Keratinocyte (primary cell): ENCODE results near the gene NAA50. TPM values are rescaled to one million over a fixed set of nuclear protein-coding genes. Genes with fewer than 3 reads are reported as not detected.

Experiments
- DNase-seq: peaks from one replicate; pipeline ENCODE4 v3.0.0-alpha.2; 2011; ENCODE audit warnings: low read depth, missing footprints, low spot score
- FAIRE-seq: peaks from 2 replicates; lab custom pipeline; 2011; peaks lifted over from hg19 to GRCh38; lab: Jason Lieb, UNC
- H2AFZ ChIP-seq: 2 replicates; pipeline ENCODE4 v1.6.0; 2012; ENCODE audit warnings: low read length, control low read depth, inconsistent platforms; ENCODE audit not compliant: control insufficient read depth
- H3K27ac ChIP-seq: 2 replicates; pipeline ENCODE4 v1.5.1; 2011; ENCODE audit warnings: low read length; ENCODE audit not compliant: control insufficient read depth, insufficient read depth
- H3K27me3 ChIP-seq: 3 replicates; pipeline ENCODE4 v1.6.0; 2011; ENCODE audit warnings: low read length; ENCODE audit not compliant: control insufficient read depth, insufficient read depth; ENCODE audit errors: extremely low read depth
- H3K36me3 ChIP-seq, 2 experiments: 2 replicates in 1 of 2; 3 replicates in 1 of 2; pipeline ENCODE4 v1.5.1; 2011; ENCODE audit warnings: low read length in 2 of 2, mild to moderate bottlenecking in 1 of 2; ENCODE audit not compliant: control insufficient read depth in 2 of 2, insufficient read depth in 2 of 2; ENCODE audit errors: extremely low read depth in 1 of 2
- H3K4me1 ChIP-seq: 3 replicates; pipeline ENCODE4 v1.5.1; 2011; ENCODE audit warnings: low read length; ENCODE audit not compliant: control insufficient read depth, insufficient read depth; ENCODE audit errors: extremely low read depth
- H3K4me2 ChIP-seq: 3 replicates; pipeline ENCODE4 v1.6.0; 2011; ENCODE audit warnings: low read depth, low read length; ENCODE audit not compliant: control insufficient read depth, insufficient read depth; ENCODE audit errors: extremely low read depth
- H3K4me3 ChIP-seq, 3 experiments: fragments of 200-600 bp in 1 of 3; sonication (generic) in 1 of 3; 2 replicates in 2 of 3; 3 replicates in 1 of 3; pipeline ENCODE4 v1.5.1; 2011 to 2016; ENCODE audit warnings: low read length in 3 of 3, mild to moderate bottlenecking in 3 of 3, control low read depth in 2 of 3, inconsistent platforms in 1 of 3, low read depth in 1 of 3, mixed read lengths in 1 of 3, mixed run types in 1 of 3, moderate library complexity in 1 of 3; ENCODE audit not compliant: control insufficient read depth in 2 of 3, insufficient read depth in 2 of 3; ENCODE audit errors: extremely low read depth in 1 of 3
- H3K79me2 ChIP-seq: 2 replicates; pipeline ENCODE4 v1.6.0; 2012; ENCODE audit warnings: low read length; ENCODE audit not compliant: control insufficient read depth, insufficient read depth
- H3K9ac ChIP-seq: 3 replicates; pipeline ENCODE4 v1.6.0; 2011; ENCODE audit warnings: low read length; ENCODE audit not compliant: control insufficient read depth, insufficient read depth; ENCODE audit errors: extremely low read depth
- H3K9me1 ChIP-seq: 3 replicates; pipeline ENCODE4 v1.6.0; 2011; ENCODE audit warnings: low read length; ENCODE audit not compliant: control insufficient read depth, insufficient read depth; ENCODE audit errors: extremely low read depth
- H3K9me3 ChIP-seq: 2 replicates; pipeline ENCODE4 v1.5.1; 2012; ENCODE audit warnings: low read depth, low read length; ENCODE audit not compliant: control insufficient read depth
- H4K20me1 ChIP-seq: 3 replicates; pipeline ENCODE4 v1.6.0; 2011; ENCODE audit warnings: low read length; ENCODE audit not compliant: control insufficient read depth, insufficient read depth; ENCODE audit errors: extremely low read depth
- EZH2 ChIP-seq: IDR thresholded peaks from one replicate; pipeline ENCODE4 v1.6.1; 2012; ENCODE audit warnings: inconsistent platforms, mild to moderate bottlenecking, low read length, moderate library complexity
- dilution Hi-C: fragments of 300-500 bp; cut with MboI; formaldehyde crosslinking; loops from one replicate; pipeline ENCODE4 v1.7.0; 2020; ENCODE audit warnings: low sequenced_read_pairs; ENCODE audit not compliant: extremely low pct_ligation_motif_present
- polyA plus RNA-seq, 5 experiments: library from polyadenylated mRNA; depleted of rRNA in 3 of 5; stranded (reverse) in 3 of 5; stranded (forward) in 1 of 5; unstranded in 1 of 5; fragments of >200 nt; gene quantifications; 1 replicate in 1 of 5; 2 replicates in 3 of 5; 3 replicates in 1 of 5; pipeline versions ENCODE4 v1.2.1 to v1.2.3, GENCODE V29; 2011 to 2012; ENCODE audit warnings: missing spikeins in 2 of 5, low read depth in 1 of 5, low replicate concordance in 1 of 5
- TF ChIP-seq, protein P1 (sequence below), 3 experiments: IDR thresholded peaks in 1 of 3; conservative IDR thresholded peaks in 1 of 3; optimal IDR thresholded peaks in 1 of 3; 2 replicates in 2 of 3; 3 replicates in 1 of 3; pipeline versions ENCODE3 to v1.5.1; 2011; ENCODE audit warnings: low read length in 3 of 3, mild to moderate bottlenecking in 3 of 3, moderate library complexity in 2 of 3, control low read depth in 1 of 3, inconsistent platforms in 1 of 3; ENCODE audit not compliant: insufficient read depth in 2 of 3; ENCODE audit errors: extremely low read depth in 1 of 3

The NAA50 gene
- polyA plus RNA-seq, 1 donor (not counting 4 experiments of a cell fraction or from before 2014, with no cell fraction given) = 128 TPM

DNA sequence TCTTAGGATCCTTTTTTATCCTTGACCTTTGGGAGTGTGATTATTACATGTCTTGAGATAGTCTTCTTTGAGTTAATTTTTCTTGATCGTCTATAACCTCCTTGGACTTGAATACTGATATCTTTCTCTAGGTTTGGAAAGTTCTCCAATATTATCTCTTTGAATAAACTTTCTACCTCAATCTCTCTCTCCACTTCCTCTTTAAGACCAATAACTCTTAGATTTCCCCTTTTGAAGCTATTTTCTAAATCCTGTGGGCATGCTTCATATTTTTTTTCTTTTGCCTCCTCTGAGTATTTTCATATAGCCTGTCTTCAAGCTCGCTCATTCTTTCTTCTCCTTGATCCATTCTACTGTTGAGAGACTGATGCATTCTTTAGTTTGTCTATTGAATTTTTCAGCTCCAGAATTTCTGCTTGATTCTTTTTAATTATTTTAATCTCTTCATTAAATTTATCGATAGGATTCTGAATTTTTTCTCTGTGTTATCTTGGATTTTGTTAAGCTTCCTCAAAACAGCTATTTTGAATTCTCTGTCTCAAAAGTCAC lies 61.7 kb downstream of the NAA50 start:
- no peaks in the 10 kb centered on the region for H4K20me1 ChIP-seq
- no peak for TF ChIP-seq EZH2
- TF ChIP-seq, protein P1, sequence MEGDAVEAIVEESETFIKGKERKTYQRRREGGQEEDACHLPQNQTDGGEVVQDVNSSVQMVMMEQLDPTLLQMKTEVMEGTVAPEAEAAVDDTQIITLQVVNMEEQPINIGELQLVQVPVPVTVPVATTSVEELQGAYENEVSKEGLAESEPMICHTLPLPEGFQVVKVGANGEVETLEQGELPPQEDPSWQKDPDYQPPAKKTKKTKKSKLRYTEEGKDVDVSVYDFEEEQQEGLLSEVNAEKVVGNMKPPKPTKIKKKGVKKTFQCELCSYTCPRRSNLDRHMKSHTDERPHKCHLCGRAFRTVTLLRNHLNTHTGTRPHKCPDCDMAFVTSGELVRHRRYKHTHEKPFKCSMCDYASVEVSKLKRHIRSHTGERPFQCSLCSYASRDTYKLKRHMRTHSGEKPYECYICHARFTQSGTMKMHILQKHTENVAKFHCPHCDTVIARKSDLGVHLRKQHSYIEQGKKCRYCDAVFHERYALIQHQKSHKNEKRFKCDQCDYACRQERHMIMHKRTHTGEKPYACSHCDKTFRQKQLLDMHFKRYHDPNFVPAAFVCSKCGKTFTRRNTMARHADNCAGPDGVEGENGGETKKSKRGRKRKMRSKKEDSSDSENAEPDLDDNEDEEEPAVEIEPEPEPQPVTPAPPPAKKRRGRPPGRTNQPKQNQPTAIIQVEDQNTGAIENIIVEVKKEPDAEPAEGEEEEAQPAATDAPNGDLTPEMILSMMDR (optimal IDR thresholded peaks at IDR 0.05 in 1 of 3, IDR thresholded peaks at IDR 0.05 in 1 of 3, conservative IDR thresholded peaks at IDR 0.05 in 1 of 3; ENCODE audit: extremely low read depth in 1 of 3, insufficient read depth in 2 of 3, low read length in 3 of 3) = no peak
- H3K36me3 ChIP-seq = no peaks in the 10 kb centered on the region
- no peak overlapping the region for H3K9ac ChIP-seq
- H3K79me2 ChIP-seq = peaks cover 1% of the 10 kb centered on the region
- no peak overlapping the region for H3K27ac ChIP-seq
- no peaks in the 10 kb centered on the region for H3K9me3 ChIP-seq
- H3K4me1 ChIP-seq = no peaks in the 10 kb centered on the region
- dilution Hi-C loops = no loop called here
- H2AFZ ChIP-seq = no peak overlapping the region
- H3K9me1 ChIP-seq = no peaks in the 10 kb centered on the region
- H3K27me3 ChIP-seq = no peaks in the 10 kb centered on the region
- FAIRE-seq (no peak), DNase-seq (no peak)
- no peak overlapping the region for H3K4me2 ChIP-seq
- no peak overlapping the region for H3K4me3 ChIP-seq

DNA sequence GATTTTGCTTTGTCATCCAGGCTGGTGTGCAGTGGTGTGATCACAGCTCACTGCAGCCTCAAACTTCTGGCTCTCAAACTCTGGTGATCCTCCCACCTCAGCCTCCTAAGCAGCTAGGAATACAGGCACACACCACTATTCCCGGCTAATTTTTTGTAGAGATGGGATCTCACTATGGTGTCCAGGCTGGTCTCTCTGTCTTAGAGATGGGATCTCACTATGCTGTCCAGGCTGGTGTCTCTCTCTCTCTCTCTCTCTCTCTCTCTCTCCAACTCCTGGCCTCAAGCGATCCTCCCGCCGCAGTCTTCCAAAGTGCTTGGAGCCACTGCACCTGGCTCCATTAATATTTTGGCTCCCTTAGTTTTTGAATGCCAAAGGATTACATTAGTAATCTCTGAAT lies 67.3 kb downstream of the NAA50 start:
- dilution Hi-C loops = no loop called here
- no peak for FAIRE-seq

More for the DNA sequence above, 67.3 kb downstream of the NAA50 start:
- Histone ChIP-seq H3K9ac (no peak overlapping the region), H2AFZ (no peak overlapping the region), H3K4me2 (no peak overlapping the region), H3K4me1 (no peaks in the 10 kb centered on the region), H3K9me3 (no peaks in the 10 kb centered on the region), H4K20me1 (no peaks in the 10 kb centered on the region), H3K9me1 (no peaks in the 10 kb centered on the region), H3K27ac (no peak overlapping the region), H3K27me3 (no peaks in the 10 kb centered on the region), H3K36me3 (peaks cover 0 to 3% of the 10 kb centered on the region in 2 experiments), H3K4me3 (no peak overlapping the region), H3K79me2 (no peaks in the 10 kb centered on the region)
- no peak for DNase-seq
- TF ChIP-seq EZH2 = no peak
- TF ChIP-seq, protein P1 (optimal IDR thresholded peaks at IDR 0.05 in 1 of 3, IDR thresholded peaks at IDR 0.05 in 1 of 3, conservative IDR thresholded peaks at IDR 0.05 in 1 of 3; ENCODE audit: extremely low read depth in 1 of 3, insufficient read depth in 2 of 3, low read length in 3 of 3) = no peak
